ENCODE measurements around the gene RING1.

Gene RING1

GRCh38 chr6:33208091-33208967, at the start of gene RING1:
TSS of gene RING1 (plus strand) at chr6:33208500. CDS start at chr6:33208823, 323 bp downstream.
- Histone ChIP-seq H3K27ac (ENCODE audit: low read depth in 2 of 2, low read length in 2 of 2) (peak within 1 kb of the TSS; percentile 87 to 91), H3K27me3 (ENCODE audit: control insufficient read depth in 2 of 2, insufficient read depth in 2 of 2, low read length in 2 of 2) (peaks cover 3 to 13% of the 10 kb centered on the region in 2 donors), H3K4me3 (ENCODE audit: low read length in 2 of 2) (peak within 1 kb of the TSS; percentile 72 to 90), H3K9ac (ENCODE audit: low read depth in 1 of 2, low read length in 2 of 2) (peak within 1 kb of the TSS; percentile 97 to 98), H3K36me3 (ENCODE audit: control insufficient read depth in 2 of 2, insufficient read depth in 2 of 2, low read length in 2 of 2) (peaks cover 13 to 15% of the 10 kb centered on the region in 2 donors), H3K4me1 (ENCODE audit: control insufficient read depth in 2 of 2, insufficient read depth in 2 of 2, low read length in 2 of 2) (peaks cover 25 to 29% of the 10 kb centered on the region in 2 donors), H3K9me3 (ENCODE audit: control insufficient read depth in 2 of 2, low read length in 2 of 2) (no peaks in the 10 kb centered on the region)

DNA sequence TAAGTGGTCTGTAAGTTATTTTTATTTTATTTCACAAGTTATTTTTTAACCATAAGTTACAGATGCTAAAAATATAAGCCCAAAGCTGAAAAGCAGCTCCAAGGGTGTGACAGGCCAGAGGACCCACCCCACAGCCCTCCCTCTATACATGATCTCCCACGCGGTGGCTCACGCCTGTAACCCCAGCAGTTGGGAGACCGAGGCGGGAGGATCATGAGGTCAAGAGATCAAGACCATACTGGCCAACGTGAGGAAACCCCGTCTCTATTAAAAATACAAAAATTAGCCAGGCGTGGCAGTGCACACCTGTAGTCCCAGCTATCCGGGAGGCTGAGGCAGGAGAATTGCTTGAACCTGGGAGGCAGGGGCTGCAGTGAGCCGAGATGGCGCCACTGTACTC, 48.2 kb upstream of the RING1 start:
- H3K27me3 ChIP-seq (ENCODE audit: control insufficient read depth in 2 of 2, insufficient read depth in 2 of 2, low read length in 2 of 2), result peaks cover 0 to 2% of the 10 kb centered on the region in 2 donors
- no peaks in the 10 kb centered on the region for H3K9me3 ChIP-seq (ENCODE audit: control insufficient read depth in 2 of 2, low read length in 2 of 2)
- no peak overlapping the region for H3K9ac ChIP-seq (ENCODE audit: low read depth in 1 of 2, low read length in 2 of 2)
- H3K27ac ChIP-seq (ENCODE audit: low read depth in 2 of 2, low read length in 2 of 2), result no peak overlapping the region
- H3K36me3 ChIP-seq (ENCODE audit: control insufficient read depth in 2 of 2, insufficient read depth in 2 of 2, low read length in 2 of 2), result no peaks in the 10 kb centered on the region
- H3K4me3 ChIP-seq (ENCODE audit: low read length in 2 of 2), result no peak overlapping the region
- peaks cover 11 to 12% of the 10 kb centered on the region in 2 donors for H3K4me1 ChIP-seq (ENCODE audit: control insufficient read depth in 2 of 2, insufficient read depth in 2 of 2, low read length in 2 of 2)

DNA sequence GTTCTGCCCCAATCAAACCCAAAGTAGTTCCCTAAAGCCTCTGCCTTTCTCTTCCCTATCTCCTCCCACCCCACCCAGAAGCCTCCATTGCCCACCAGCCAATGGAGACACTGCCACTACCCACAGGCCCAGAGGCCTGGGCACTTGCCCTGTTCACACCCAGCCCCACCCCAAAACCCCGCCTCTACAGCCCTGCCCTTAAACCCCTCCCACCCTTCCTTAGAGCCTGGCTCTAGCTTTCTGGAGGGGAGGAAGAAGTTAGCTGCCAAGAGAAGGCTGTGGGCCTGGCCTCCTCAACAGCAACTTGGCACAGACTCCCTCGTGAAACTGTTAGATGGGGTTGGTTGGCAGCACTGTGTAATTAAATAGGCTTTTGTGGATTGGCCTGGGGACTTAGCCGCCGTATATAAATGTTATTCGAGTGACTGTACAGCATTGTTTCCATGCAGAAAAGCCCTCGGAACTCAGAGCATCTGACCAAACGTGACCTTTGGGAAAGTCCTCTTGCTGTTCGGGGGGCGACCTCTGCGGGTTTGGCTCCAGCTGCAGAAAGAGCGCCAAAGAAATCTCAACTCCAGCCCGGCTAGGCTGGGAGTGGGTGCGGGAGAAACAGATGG, 47.5 kb upstream of the RING1 start:
- H3K9ac ChIP-seq (ENCODE audit: low read depth in 1 of 2, low read length in 2 of 2), result peak overlapping the region in 1 of 2 donors; percentile 78
- peaks cover 0 to 2% of the 10 kb centered on the region in 2 donors for H3K27me3 ChIP-seq (ENCODE audit: control insufficient read depth in 2 of 2, insufficient read depth in 2 of 2, low read length in 2 of 2)
- H3K4me3 ChIP-seq (ENCODE audit: low read length in 2 of 2), result peak overlapping the region in 1 of 2 donors; percentile 67
- H3K27ac ChIP-seq (ENCODE audit: low read depth in 2 of 2, low read length in 2 of 2), result peak overlapping the region; percentile 58 to 64
- H3K9me3 ChIP-seq (ENCODE audit: control insufficient read depth in 2 of 2, low read length in 2 of 2), result no peaks in the 10 kb centered on the region
- no peaks in the 10 kb centered on the region for H3K36me3 ChIP-seq (ENCODE audit: control insufficient read depth in 2 of 2, insufficient read depth in 2 of 2, low read length in 2 of 2)
- H3K4me1 ChIP-seq (ENCODE audit: control insufficient read depth in 2 of 2, insufficient read depth in 2 of 2, low read length in 2 of 2), result peaks cover 11 to 12% of the 10 kb centered on the region in 2 donors

- Histone ChIP-seq H3K27me3 (ENCODE audit: control insufficient read depth in 2 of 2, insufficient read depth in 2 of 2, low read length in 2 of 2) (peaks cover 0 to 2% of the 10 kb centered on the region in 2 donors), H3K9me3 (ENCODE audit: control insufficient read depth in 2 of 2, low read length in 2 of 2) (no peaks in the 10 kb centered on the region), H3K9ac (ENCODE audit: low read depth in 1 of 2, low read length in 2 of 2) (peak overlapping the region; percentile 34 to 78), H3K4me1 (ENCODE audit: control insufficient read depth in 2 of 2, insufficient read depth in 2 of 2, low read length in 2 of 2) (peaks cover 11 to 12% of the 10 kb centered on the region in 2 donors), H3K36me3 (ENCODE audit: control insufficient read depth in 2 of 2, insufficient read depth in 2 of 2, low read length in 2 of 2) (no peaks in the 10 kb centered on the region), H3K27ac (ENCODE audit: low read depth in 2 of 2, low read length in 2 of 2) (peak overlapping the region; percentile 58 to 64), H3K4me3 (ENCODE audit: low read length in 2 of 2) (peak overlapping the region; percentile 67 to 72)
Measured at GRCh38 chr6:33161354-33162331, 46.7 kb upstream of the RING1 start.

DNA sequence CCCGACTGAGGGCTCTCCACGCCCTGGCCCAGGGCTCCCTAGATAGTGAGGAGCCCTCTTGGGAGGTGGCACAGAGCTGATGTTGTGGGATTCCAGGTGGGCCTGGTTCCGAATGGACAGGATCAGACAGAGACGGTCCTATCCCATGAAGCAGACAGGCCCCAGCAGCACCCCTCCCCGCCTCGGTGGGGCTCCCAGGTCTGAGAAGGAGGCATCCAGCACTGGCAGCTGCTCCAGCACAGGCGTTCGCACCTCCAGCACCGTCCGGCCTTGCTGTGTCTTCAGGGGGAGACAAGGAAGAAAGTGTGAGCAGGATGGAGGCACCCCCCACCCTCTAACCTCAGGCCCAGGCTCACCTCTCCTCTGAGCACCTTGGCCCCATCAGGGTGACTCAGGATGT, 44.8 kb upstream of the RING1 start:
- peaks cover 11 to 12% of the 10 kb centered on the region in 2 donors for H3K4me1 ChIP-seq (ENCODE audit: control insufficient read depth in 2 of 2, insufficient read depth in 2 of 2, low read length in 2 of 2)
- no peaks in the 10 kb centered on the region for H3K9me3 ChIP-seq (ENCODE audit: control insufficient read depth in 2 of 2, low read length in 2 of 2)
- H3K27me3 ChIP-seq (ENCODE audit: control insufficient read depth in 2 of 2, insufficient read depth in 2 of 2, low read length in 2 of 2), result peaks cover 0 to 2% of the 10 kb centered on the region in 2 donors
- H3K9ac ChIP-seq (ENCODE audit: low read depth in 1 of 2, low read length in 2 of 2), result no peak overlapping the region
- H3K27ac ChIP-seq (ENCODE audit: low read depth in 2 of 2, low read length in 2 of 2), result no peak overlapping the region
- no peak overlapping the region for H3K4me3 ChIP-seq (ENCODE audit: low read length in 2 of 2)
- no peaks in the 10 kb centered on the region for H3K36me3 ChIP-seq (ENCODE audit: control insufficient read depth in 2 of 2, insufficient read depth in 2 of 2, low read length in 2 of 2)

DNA sequence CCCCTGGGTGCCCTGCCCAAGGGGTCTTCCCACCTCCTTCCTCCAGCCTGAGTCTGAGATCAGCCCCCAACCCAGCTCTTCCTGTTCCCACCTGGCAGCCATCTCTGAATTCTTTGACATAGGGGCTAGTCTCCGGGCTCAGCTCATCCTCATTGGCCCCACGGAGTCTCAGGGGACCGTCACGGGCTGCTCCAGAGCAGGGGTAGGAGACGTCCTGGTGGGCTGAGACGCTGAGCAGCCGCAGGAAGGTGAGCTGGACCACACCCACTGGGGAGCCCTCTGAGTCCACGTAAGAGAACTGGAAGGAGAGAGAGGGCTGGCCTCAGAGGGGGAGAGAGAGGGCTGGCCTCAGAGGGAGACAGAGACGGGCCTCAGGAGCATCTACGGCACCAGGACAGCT, 44.1 kb upstream of the RING1 start:
- Histone ChIP-seq H3K9ac (ENCODE audit: low read depth in 1 of 2, low read length in 2 of 2) (no peak overlapping the region), H3K4me3 (ENCODE audit: low read length in 2 of 2) (no peak overlapping the region), H3K9me3 (ENCODE audit: control insufficient read depth in 2 of 2, low read length in 2 of 2) (no peaks in the 10 kb centered on the region), H3K27ac (ENCODE audit: low read depth in 2 of 2, low read length in 2 of 2) (no peak overlapping the region), H3K4me1 (ENCODE audit: control insufficient read depth in 2 of 2, insufficient read depth in 2 of 2, low read length in 2 of 2) (peaks cover 11 to 12% of the 10 kb centered on the region in 2 donors), H3K27me3 (ENCODE audit: control insufficient read depth in 2 of 2, insufficient read depth in 2 of 2, low read length in 2 of 2) (peaks cover 0 to 2% of the 10 kb centered on the region in 2 donors), H3K36me3 (ENCODE audit: control insufficient read depth in 2 of 2, insufficient read depth in 2 of 2, low read length in 2 of 2) (no peaks in the 10 kb centered on the region)

- no peaks in the 10 kb centered on the region for H3K9me3 ChIP-seq (ENCODE audit: control insufficient read depth in 2 of 2, low read length in 2 of 2)
- no peak overlapping the region for H3K27ac ChIP-seq (ENCODE audit: low read depth in 2 of 2, low read length in 2 of 2)
- no peak overlapping the region for H3K4me3 ChIP-seq (ENCODE audit: low read length in 2 of 2)
- no peaks in the 10 kb centered on the region for H3K36me3 ChIP-seq (ENCODE audit: control insufficient read depth in 2 of 2, insufficient read depth in 2 of 2, low read length in 2 of 2)
- peaks cover 0 to 2% of the 10 kb centered on the region in 2 donors for H3K27me3 ChIP-seq (ENCODE audit: control insufficient read depth in 2 of 2, insufficient read depth in 2 of 2, low read length in 2 of 2)
- peaks cover 11 to 12% of the 10 kb centered on the region in 2 donors for H3K4me1 ChIP-seq (ENCODE audit: control insufficient read depth in 2 of 2, insufficient read depth in 2 of 2, low read length in 2 of 2)
- H3K9ac ChIP-seq (ENCODE audit: low read depth in 1 of 2, low read length in 2 of 2), result no peak overlapping the region
Measured at GRCh38 chr6:33164665-33165373, 43.5 kb upstream of the RING1 start.

DNA sequence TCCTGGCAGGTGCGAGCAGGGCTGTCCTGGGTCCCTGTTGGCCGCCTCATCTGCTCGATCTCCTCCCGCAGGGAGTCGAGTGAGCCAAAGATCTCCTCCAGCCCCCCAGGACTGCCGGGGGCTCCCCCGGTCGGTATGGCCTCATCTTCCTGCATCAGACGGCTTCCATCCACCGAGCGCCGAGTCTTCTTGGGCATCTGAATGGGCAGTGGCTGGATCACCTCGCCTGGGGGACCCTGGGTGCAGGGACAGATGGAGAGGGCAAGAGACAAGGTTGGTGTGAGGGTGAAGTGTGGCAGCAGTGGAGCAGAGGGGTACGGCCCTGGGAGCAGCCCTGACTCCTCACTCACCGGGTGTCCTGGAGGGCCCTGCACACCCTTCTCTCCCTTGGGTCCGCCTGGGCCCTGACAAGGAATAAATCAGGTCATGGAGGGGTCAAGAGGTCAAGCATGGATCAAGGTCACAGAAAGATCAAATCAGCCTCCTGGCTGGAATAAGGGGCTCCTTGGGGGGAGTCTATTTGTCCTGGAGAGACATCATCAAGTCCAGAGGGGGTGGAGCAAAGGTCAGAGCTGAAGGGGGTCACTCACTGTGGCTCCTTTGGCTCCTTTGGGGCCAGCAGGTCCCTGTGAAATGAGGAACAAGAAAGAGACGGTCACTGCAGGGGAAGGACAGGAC, 42.6 kb upstream of the RING1 start:
- no peak overlapping the region for H3K4me3 ChIP-seq (ENCODE audit: low read length in 2 of 2)
- H3K9me3 ChIP-seq (ENCODE audit: control insufficient read depth in 2 of 2, low read length in 2 of 2), result no peaks in the 10 kb centered on the region
- no peak overlapping the region for H3K27ac ChIP-seq (ENCODE audit: low read depth in 2 of 2, low read length in 2 of 2)
- no peaks in the 10 kb centered on the region for H3K36me3 ChIP-seq (ENCODE audit: control insufficient read depth in 2 of 2, insufficient read depth in 2 of 2, low read length in 2 of 2)
- H3K27me3 ChIP-seq (ENCODE audit: control insufficient read depth in 2 of 2, insufficient read depth in 2 of 2, low read length in 2 of 2), result peaks cover 0 to 2% of the 10 kb centered on the region in 2 donors
- peaks cover 11 to 12% of the 10 kb centered on the region in 2 donors for H3K4me1 ChIP-seq (ENCODE audit: control insufficient read depth in 2 of 2, insufficient read depth in 2 of 2, low read length in 2 of 2)
- H3K9ac ChIP-seq (ENCODE audit: low read depth in 1 of 2, low read length in 2 of 2), result no peak overlapping the region

- Histone ChIP-seq H3K9ac (ENCODE audit: low read depth in 1 of 2, low read length in 2 of 2) (no peak overlapping the region), H3K4me3 (ENCODE audit: low read length in 2 of 2) (no peak overlapping the region), H3K27ac (ENCODE audit: low read depth in 2 of 2, low read length in 2 of 2) (no peak overlapping the region), H3K36me3 (ENCODE audit: control insufficient read depth in 2 of 2, insufficient read depth in 2 of 2, low read length in 2 of 2) (no peaks in the 10 kb centered on the region), H3K27me3 (ENCODE audit: control insufficient read depth in 2 of 2, insufficient read depth in 2 of 2, low read length in 2 of 2) (peaks cover 0 to 2% of the 10 kb centered on the region in 2 donors), H3K9me3 (ENCODE audit: control insufficient read depth in 2 of 2, low read length in 2 of 2) (no peaks in the 10 kb centered on the region), H3K4me1 (ENCODE audit: control insufficient read depth in 2 of 2, insufficient read depth in 2 of 2, low read length in 2 of 2) (peaks cover 7% of the 10 kb centered on the region in 2 donors)
Measured at GRCh38 chr6:33166363-33166762, 41.9 kb upstream of the RING1 start.

Data from mucosa of rectum (tissue), 2 donors.